Inflammatory macrophage treated with lipopolysaccharide for 1 hour (primary cell): ENCODE data around the gene PRKD2.
"Not testable (repeated sequence)": the region's sequence is repeated elsewhere in the genome, so short reads cannot be mapped to it uniquely, and the experiment has no call there.

Source experiments
- DNase-seq, 2 donors: peaks; one replicate each; pipeline ENCODE4 v3.0.0-alpha.2; 2020 to 2022

PRKD2 gene

GRCh38 chr19:46723471-46723870, 6.6 kb upstream of the PRKD2 start:
- no peak for DNase-seq

GRCh38 chr19:46723023-46723461, 6.1 kb upstream of the PRKD2 start:
- DNase-seq, result no peak

- DNase-seq, result no peak
These were observed 5.6 kb upstream of the PRKD2 start for GRCh38 chr19:46722421-46723022.

GRCh38 chr19:46722004-46722380, 5.1 kb upstream of the PRKD2 start:
- DNase-seq, result no peak

- DNase-seq, result no peak
These were observed 4.5 kb upstream of the PRKD2 start for GRCh38 chr19:46721269-46722003.

GRCh38 chr19:46720503-46721239, 3.8 kb upstream of the PRKD2 start:
- DNase-seq, result no peak

GRCh38 chr19:46719629-46720502, 3.0 kb upstream of the PRKD2 start:
- DNase-seq, result no peak

- no peak for DNase-seq
These were observed 2.2 kb upstream of the PRKD2 start for GRCh38 chr19:46718934-46719622.

GRCh38 chr19:46718157-46718933, 1.4 kb upstream of the PRKD2 start:
- peak; percentile 43 to 48 for DNase-seq

GRCh38 chr19:46717716-46718143, 816 bp upstream of the PRKD2 start:
- no peak for DNase-seq

GRCh38 chr19:46716672-46717033, 261 bp downstream of the PRKD2 start:
- DNase-seq, result no peak

GRCh38 chr19:46715975-46716671, 791 bp downstream of the PRKD2 start:
- no peak for DNase-seq

- DNase-seq, result no peak
These were observed 1.3 kb downstream of the PRKD2 start for GRCh38 chr19:46715620-46715974.

- no peak for DNase-seq
These were observed 2.3 kb downstream of the PRKD2 start for GRCh38 chr19:46714444-46715106.

GRCh38 chr19:46713781-46714443, 3.0 kb downstream of the PRKD2 start:
- DNase-seq, result no peak

GRCh38 chr19:46712768-46713338, 4.1 kb downstream of the PRKD2 start:
- DNase-seq, result not testable (repeated sequence)

GRCh38 chr19:46710687-46711086, 6.2 kb downstream of the PRKD2 start:
- DNase-seq, result no peak

- peak; percentile 33 to 98 for DNase-seq
These were observed 12.4 kb downstream of the PRKD2 start for GRCh38 chr19:46704379-46705076.

- no peak for DNase-seq
These were observed 16.2 kb downstream of the PRKD2 start for GRCh38 chr19:46700704-46701103.
